ENCODE data around the gene TNFSF18. TPM values are rescaled to one million over a fixed set of nuclear protein-coding genes. Genes with fewer than 3 reads are reported as not detected.

Gene TNFSF18
- total RNA-seq, 2 experiments from 2014 or later = not detected

Other genes starting within 250 kb of the TNFSF18 start
- 1 to 10 TPM; 4.0 TPM for gene TNFSF4, start 156.4 kb upstream of the TNFSF18 start, total RNA-seq